ENCODE measurements around the gene ERC1.
"Not testable (repeated sequence)": the region's sequence is repeated elsewhere in the genome, so short reads cannot be mapped to it uniquely, and the experiment has no call there.

The ERC1 gene

GRCh38 chr12:988646-989045 is 2.4 kb upstream of the ERC1 start:
- no peak for FAIRE-seq

GRCh38 chr12:989051-989450 is 2.0 kb upstream of the ERC1 start:
- FAIRE-seq, result no peak

GRCh38 chr12:989751-990660 is 1.0 kb upstream of the ERC1 start:
- no peak for FAIRE-seq

GRCh38 chr12:991350-992333 is 619 bp downstream of the ERC1 start:
- FAIRE-seq, result no peak

GRCh38 chr12:992647-993046 is 1.6 kb downstream of the ERC1 start:
- no peak for FAIRE-seq

- no peak for FAIRE-seq
Measured at GRCh38 chr12:996881-997280, 5.9 kb downstream of the ERC1 start.

- FAIRE-seq, result no peak
Measured at GRCh38 chr12:997505-997904, 6.5 kb downstream of the ERC1 start.

- no peak for FAIRE-seq
Measured at GRCh38 chr12:998020-998874, 7.2 kb downstream of the ERC1 start.

- not testable (repeated sequence) for FAIRE-seq
Measured at GRCh38 chr12:999736-1000135, 8.7 kb downstream of the ERC1 start.

- no peak for FAIRE-seq
Measured at GRCh38 chr12:1001507-1001906, 10.5 kb downstream of the ERC1 start.

- no peak for FAIRE-seq
Measured at GRCh38 chr12:1003600-1004271, 12.7 kb downstream of the ERC1 start.

- no peak for FAIRE-seq
Measured at GRCh38 chr12:1006255-1006654, 15.2 kb downstream of the ERC1 start.

- no peak for FAIRE-seq
Measured at GRCh38 chr12:1007276-1007675, 16.3 kb downstream of the ERC1 start.

GRCh38 chr12:1007994-1008393 is 17.0 kb downstream of the ERC1 start:
- no peak for FAIRE-seq

- FAIRE-seq, result no peak
Measured at GRCh38 chr12:1011091-1011490, 20.1 kb downstream of the ERC1 start.

GRCh38 chr12:1013618-1014489 is 22.8 kb downstream of the ERC1 start:
- FAIRE-seq, result no peak

GRCh38 chr12:1019283-1019682 is 28.3 kb downstream of the ERC1 start:
- FAIRE-seq, result no peak

GRCh38 chr12:1020389-1020788 is 29.4 kb downstream of the ERC1 start:
- no peak for FAIRE-seq

GRCh38 chr12:1022032-1022970 is 31.3 kb downstream of the ERC1 start:
- FAIRE-seq, result no peak

GRCh38 chr12:1030779-1031178 is 39.8 kb downstream of the ERC1 start:
- no peak for FAIRE-seq
